ENCODE results near the gene LRRC61.
"Not testable (repeated sequence)": the region's sequence is repeated elsewhere in the genome, so short reads cannot be mapped to it uniquely, and the experiment has no call there.

- TF ChIP-seq CTCF (optimal IDR thresholded peaks at IDR 0.05 in 1 of 3, IDR thresholded peaks at IDR 0.05 in 1 of 3, conservative IDR thresholded peaks at IDR 0.05 in 1 of 3; ENCODE audit: extremely low read depth in 1 of 3, insufficient read depth in 2 of 3, low read length in 3 of 3); EZH2 (IDR thresholded peaks at IDR 0.05; ENCODE audit: low read length): not testable (repeated sequence)
These were observed 18.5 kb upstream of the LRRC61 start for GRCh38 chr7:150304499-150305258.
